Erythroblast (primary cell): Measurements from ENCODE around the gene AOX1.

Experiments used
- GATA1 ChIP-seq: IDR thresholded peaks from 2 replicates; pipeline ENCODE4 v1.6.1; 2011; ENCODE audit warnings: low read depth, mild to moderate bottlenecking, control low read depth, low read length, moderate library complexity
- POLR2A ChIP-seq: IDR thresholded peaks from 2 replicates; pipeline ENCODE4 v1.6.1; 2011; ENCODE audit warnings: mild to moderate bottlenecking, low read length

- TF ChIP-seq GATA1 (no peak), POLR2A (no peak)
Measured at GRCh38 chr2:200615247-200615646, 29.4 kb downstream of the AOX1 start.
